AG09309 (cell line): Measurements from ENCODE around the gene SLC9A5.

ENCODE experiments used
- DNase-seq: peaks from one replicate; pipeline ENCODE4 v3.0.0-alpha.2; 2010; ENCODE audit warnings: low read depth
- H3K4me3 ChIP-seq: 2 replicates; pipeline ENCODE4 v1.5.1; 2011; ENCODE audit warnings: mild to moderate bottlenecking, low read depth, low read length, moderate library complexity; ENCODE audit not compliant: control insufficient read depth
- TF ChIP-seq, protein P1 (sequence below): IDR thresholded peaks from 2 replicates; pipeline ENCODE4 v1.5.1; 2011; ENCODE audit warnings: mild to moderate bottlenecking, low read depth, low read length, inconsistent platforms; ENCODE audit not compliant: insufficient read depth, control insufficient read depth; ENCODE audit errors: missing control alignments

The SLC9A5 gene

DNA sequence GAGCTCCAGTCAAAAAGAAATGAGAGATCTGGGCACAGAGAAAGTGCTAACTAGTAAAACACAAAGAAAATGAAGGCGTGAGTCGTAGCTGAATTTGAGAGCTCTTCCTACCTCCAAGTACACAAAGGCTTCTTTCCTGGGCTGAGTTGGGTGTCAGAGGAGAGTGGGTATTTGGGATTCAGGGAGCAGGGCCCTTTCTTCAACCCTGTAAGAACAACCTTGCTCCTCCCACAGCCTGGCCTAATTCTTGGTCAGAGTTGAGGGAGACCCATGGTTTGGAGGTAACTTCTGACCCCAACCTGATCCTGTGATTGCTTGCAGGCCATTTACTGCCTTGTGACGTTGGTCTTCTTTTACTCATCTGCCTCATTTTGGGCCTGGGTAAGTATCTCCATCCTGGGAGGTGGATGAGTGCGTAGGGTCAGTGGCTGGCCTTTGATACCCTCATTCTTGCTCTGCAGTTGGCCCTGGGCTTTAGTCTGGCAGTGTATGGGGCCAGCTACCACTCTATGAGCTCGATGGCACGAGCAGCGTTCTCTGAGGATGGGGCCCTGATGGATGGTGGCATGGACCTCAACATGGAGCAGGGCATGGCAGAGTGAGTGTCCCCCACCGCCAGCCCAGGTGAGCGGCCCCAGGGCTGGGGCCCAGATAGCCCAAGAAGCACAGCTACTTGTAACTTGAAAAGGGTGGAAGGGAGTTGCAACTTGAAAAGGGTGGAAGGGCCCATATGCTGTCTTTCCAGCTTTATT, 20.6 kb upstream of the SLC9A5 start:
- no peak for DNase-seq
- TF ChIP-seq, protein P1, sequence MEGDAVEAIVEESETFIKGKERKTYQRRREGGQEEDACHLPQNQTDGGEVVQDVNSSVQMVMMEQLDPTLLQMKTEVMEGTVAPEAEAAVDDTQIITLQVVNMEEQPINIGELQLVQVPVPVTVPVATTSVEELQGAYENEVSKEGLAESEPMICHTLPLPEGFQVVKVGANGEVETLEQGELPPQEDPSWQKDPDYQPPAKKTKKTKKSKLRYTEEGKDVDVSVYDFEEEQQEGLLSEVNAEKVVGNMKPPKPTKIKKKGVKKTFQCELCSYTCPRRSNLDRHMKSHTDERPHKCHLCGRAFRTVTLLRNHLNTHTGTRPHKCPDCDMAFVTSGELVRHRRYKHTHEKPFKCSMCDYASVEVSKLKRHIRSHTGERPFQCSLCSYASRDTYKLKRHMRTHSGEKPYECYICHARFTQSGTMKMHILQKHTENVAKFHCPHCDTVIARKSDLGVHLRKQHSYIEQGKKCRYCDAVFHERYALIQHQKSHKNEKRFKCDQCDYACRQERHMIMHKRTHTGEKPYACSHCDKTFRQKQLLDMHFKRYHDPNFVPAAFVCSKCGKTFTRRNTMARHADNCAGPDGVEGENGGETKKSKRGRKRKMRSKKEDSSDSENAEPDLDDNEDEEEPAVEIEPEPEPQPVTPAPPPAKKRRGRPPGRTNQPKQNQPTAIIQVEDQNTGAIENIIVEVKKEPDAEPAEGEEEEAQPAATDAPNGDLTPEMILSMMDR = no peak
- H3K4me3 ChIP-seq = peak overlapping the region; percentile 95

DNA sequence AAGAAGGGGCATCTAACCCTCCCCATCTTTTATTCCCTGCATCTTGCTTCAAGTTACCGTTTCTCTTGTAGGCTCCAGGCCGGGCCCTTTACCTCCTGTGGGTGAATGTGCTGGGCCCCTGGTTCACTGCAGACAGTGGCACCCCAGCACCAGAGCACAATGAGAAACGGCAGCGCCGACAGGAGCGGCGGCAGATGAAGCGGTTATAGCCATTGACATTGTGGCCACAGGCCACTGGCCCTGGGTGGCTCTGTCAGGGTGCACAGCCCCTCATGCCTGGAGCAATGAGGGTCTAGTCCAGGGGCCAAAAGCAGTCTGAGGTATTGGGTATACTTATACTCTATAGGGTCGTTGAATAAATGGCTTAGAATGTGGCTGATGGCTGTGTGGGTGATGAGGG, 19.9 kb upstream of the SLC9A5 start:
- no peak overlapping the region for H3K4me3 ChIP-seq
- TF ChIP-seq, protein P1 = no peak
- no peak for DNase-seq

DNA sequence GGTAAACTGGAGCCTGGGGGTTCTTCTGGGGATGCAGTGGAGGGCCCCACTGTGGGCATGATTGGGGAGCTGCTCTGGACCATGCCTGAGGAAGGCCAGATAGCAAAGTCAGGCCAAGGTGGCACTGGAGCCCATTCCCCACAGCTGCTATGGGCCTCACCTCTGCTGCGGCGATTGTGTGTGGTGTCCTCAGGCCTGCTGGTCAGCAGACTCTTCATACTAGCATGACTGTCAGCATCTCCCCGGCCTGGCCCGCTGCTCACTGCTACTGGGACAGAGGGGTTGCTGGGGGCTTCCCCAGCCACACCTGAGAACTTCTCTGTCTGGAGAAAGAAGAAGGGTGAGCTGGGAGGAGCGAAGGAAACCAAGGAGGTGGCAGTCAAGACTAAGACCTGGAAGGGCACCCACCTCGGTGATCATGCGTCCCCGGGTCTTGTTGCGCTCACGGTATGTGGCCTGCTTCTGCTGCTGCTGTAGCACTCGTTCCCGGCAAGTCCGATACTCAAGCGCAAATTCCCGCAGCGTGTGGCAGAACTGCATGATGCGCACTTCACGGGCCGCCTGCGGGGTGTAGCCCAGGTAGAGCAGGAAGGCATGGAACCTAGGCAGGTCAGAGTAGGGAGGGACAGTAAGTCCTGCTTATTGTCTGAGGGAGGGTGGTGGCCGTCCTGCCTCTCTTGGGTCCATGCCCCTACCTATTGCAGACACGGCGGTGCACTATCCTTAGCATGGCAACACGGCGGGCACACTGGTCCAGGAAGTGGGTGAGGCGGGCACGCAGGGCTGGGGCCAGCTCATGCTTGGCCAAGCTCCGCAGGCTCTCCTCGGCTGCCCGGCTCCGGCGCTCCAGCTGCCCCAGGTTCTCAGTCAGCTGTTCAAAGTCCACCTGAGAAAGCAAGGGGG, 18.6 kb upstream of the SLC9A5 start:
- no peak for DNase-seq
- TF ChIP-seq, protein P1 = no peak
- H3K4me3 ChIP-seq = no peak overlapping the region

DNA sequence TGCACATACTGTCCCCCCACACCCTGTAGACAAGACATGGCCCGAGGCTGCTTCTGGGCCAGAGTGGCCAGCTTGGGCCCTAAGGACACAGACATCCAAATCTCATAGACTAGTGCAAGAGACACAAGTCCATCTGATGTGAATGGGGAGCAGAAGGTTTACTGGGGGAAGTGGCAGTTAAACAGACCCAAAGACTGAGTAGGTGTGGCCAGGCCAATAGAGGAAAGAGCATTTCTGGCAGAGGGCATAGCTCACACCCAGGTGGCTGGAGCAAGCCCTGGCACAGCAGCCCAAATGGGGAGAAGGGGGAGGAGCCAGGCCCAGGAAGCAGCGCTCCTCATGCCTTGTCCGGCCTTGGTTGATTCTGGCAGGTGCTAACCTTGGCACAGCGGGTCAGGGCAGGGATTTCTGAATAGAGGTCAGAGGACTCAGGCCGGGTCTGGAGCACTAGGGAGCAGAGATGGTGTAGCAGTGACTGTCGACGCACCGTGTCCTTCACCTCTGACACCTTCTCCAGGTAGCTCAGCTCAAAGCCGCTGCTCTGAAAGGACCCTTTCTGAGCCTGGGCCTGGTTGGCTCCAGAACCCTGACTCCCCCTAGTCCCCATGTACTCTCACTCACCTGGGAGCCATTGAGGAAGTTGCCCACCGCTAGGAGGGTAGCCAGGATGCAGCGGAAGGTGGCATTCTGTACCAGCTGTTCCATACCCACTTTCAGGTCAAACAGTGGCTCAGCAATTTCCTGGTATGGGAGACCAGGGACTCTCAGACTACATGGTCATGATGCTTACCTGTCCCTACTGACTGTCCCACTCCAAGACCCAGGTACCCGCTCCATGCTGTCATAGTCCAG, 17.7 kb upstream of the SLC9A5 start:
- no peak for DNase-seq
- TF ChIP-seq, protein P1 = no peak

DNA sequence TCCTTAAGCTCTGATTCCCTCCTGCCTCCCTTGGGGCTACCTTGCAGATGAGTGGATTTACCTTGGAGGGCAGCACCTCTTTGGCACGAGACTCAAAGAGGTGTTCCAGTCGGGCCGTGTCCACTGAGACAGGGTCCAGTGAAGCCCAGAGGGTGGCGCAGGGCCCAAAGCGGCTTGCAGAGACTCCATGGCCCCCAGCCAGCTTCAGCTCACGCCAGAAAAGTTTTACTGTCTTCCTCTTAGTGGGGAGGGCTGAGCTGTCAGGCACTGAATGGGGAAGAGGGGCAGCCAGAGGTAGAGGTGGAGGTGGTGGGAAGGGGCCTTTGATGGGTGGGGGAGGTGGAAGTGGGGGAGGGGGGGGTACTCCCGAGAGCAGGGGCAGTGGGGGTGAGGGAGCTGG, 15.2 kb upstream of the SLC9A5 start:
- TF ChIP-seq, protein P1 = no peak
- no peak overlapping the region for H3K4me3 ChIP-seq

More for the DNA sequence above, 17.7 kb upstream of the SLC9A5 start:
- H3K4me3 ChIP-seq = no peak overlapping the region

DNA sequence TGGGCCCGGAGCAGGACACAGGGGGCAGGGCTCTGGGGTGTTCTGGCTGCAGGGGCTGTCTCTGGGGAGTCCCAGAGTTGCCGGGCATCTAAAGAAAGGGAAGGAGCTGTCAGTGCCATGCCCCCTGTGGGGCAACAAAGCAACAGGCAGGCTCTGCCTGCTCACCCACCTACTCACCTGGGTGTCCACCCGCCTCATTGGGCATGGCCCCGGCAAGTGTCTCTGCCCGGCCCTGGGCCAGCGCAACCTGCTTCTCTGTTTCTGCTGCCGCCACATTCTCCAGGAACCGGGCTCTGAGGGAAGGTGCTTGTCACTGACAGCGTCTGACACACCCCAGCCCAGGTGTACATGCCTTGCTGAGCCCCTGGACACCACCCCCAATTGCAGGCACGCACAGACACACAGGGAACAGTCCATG, 14.6 kb upstream of the SLC9A5 start:
- TF ChIP-seq, protein P1 = no peak
- DNase-seq = no peak

More for the DNA sequence above, 15.2 kb upstream of the SLC9A5 start:
- DNase-seq = no peak

More for the DNA sequence above, 14.6 kb upstream of the SLC9A5 start:
- no peak overlapping the region for H3K4me3 ChIP-seq
